GM18907 (cell line): ENCODE data around the gene PAIP2.
A peak's percentile ranks its signal among the peaks of the same experiment; 100 is the strongest.

Source experiments
- ATAC-seq: cut with Tn5 transposase; IDR thresholded peaks from one replicate; pipeline ENCODE4 v1.9.1; 2021; ENCODE audit warnings: mild to moderate bottlenecking, moderate library complexity; ENCODE audit not compliant: unreplicated experiment

Gene PAIP2

DNA sequence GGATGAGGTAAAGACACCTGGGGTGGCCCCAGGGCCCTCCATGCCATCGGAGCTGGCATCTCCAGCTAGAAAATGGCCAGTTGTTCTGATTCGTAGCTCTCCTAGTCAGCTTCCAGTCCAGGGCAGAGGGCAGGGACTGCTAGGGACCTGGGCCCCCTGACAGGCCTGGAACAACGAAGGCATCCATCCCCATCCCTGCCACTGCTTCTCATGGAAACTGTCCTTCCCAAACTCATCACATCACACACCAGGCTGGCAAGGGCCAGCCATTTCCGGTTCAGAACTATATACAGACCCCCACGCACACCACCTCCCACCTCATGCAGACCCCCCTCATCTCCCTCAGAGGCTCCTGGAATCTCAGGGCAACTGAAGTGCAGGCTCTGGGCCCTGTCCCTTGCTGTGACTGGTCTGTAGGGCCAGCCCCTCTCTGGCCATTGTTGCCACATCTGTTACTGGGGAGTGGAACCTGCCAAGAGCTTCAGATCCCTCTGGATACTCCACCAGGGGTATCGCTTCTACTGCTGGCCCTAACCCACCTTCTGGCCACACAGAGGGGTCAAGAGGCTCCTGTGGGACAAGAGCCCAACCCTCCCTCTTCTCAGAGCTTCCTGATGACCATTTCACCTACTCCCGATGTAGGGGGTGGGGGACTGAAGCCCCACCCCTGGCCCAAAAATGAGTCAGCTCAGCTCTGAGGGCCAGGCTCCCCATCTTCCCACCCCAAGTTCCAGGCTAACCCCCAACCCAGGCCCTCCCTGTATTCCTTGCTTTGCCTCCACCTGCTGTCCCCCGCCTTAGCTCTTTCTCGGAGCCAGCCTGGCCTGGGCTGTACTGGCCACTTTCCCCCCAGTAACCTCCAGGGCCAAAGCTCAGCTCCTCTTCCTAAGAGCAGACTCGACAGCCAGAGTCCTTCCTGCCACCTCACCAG is 49.2 kb downstream of the PAIP2 start:
- no peak for ATAC-seq

- no peak for ATAC-seq
Observed at GRCh38 chr5:139391570-139392323, 50.1 kb downstream of the PAIP2 start.

- ATAC-seq: no peak
Observed at GRCh38 chr5:139392324-139392677, 50.6 kb downstream of the PAIP2 start.

DNA sequence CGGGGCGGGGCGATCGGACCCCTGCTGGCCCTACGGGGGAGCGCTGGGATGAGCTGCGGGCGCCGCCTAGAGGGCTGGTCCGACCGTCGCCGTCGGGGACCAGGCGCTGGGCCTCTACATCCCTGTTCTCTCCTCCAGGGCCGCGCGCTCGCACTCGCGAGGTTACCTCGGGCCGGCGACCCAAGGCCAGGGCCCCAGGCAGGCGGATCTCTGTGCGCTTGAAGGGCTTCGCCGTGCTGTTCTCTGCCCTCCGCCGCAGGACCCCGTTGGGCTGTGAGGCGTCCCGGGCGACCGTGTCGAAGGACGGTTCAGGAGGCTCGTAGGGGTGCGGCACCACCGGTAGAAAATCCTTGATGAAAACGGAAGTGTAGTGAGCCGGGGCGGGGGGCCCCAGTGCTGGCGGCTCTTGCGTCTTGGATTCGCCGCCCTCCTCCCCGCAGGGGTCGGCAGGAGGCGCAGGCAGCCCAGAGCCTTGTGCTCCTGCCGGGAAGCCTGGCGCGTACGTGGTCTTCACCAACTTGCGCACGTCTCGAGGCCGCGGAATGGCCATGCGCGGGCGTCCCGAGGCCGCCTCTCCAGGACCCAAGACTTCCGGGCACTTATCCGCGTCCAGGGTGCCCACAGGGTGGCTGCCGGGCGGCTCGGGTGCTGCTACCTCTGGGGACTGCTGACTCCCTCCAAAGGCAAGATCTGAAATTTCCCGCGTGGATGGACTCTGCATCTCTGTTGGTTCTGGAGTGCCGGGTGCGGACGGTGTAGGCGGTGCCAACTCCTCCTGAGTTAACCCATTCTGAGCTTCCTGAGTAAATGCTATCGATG is 51.2 kb downstream of the PAIP2 start:
- ATAC-seq: peak; percentile 49

DNA sequence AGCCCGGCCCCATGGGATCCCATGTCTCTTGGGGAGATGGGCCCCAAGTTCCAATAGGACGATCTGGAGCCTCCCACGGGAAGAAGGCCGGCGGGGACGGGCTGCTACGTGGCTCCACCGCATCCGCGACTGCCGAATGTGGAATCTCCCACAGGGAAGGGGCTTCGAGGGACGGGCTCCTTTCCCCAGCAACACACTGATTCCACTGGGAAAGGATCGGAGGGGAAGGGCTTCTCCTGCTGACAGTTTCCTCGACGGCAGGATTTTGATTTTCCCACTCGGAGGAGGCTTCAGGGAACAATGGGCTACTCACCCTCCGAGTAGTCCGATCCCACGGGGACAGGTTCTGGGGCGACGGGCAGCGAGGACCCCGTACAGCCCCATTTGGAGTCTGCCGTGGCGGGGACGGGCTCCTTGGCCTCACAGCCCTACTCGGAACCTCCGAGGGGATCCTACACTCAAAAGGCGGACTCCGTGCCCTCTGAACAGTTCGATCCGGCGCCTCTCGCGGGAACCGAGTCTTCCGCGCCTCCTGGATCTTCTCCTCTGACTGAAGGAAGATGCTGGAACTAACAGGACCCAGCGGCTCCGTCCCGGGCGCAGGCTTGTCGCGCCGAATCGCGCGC is 52.0 kb downstream of the PAIP2 start:
- ATAC-seq: no peak

GRCh38 chr5:139394123-139394653 is 52.5 kb downstream of the PAIP2 start:
- no peak for ATAC-seq

GRCh38 chr5:139394654-139395566 is 53.3 kb downstream of the PAIP2 start, which contains the start of gene PROB1:
PROB1 (minus strand) TSS chr5:139395104; CDS start chr5:139395081, 23 bp downstream.
- no peak for ATAC-seq

GRCh38 chr5:139395844-139396640 is 54.4 kb downstream of the PAIP2 start:
- no peak for ATAC-seq

GRCh38 chr5:139396691-139397090 is 55.0 kb downstream of the PAIP2 start:
- ATAC-seq: no peak

DNA sequence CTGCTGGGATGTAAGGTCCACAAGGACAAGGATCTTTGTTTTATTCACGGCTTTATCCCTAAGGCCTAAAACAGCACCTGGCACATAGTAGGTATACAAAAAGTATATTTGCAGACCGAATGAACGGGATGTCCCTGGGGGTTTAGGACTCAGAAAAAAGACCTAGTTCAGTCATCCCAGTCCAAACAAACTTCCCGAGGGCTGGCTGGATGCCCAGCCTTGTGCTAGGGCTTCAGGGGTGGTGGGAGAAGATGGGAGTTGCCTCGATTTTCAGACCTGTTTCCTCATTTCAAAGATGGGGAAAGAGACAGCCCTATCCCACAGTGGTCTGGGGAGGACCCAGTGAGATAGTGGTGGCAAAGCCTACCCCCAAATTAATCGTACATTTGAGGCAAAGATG is 56.3 kb downstream of the PAIP2 start:
- no peak for ATAC-seq

GRCh38 chr5:139399501-139400121 is 58.0 kb downstream of the PAIP2 start:
- ATAC-seq: peak; percentile 31

- no peak for ATAC-seq
Observed at GRCh38 chr5:139401546-139401945, 59.9 kb downstream of the PAIP2 start.

GRCh38 chr5:139402561-139403158 is 61.0 kb downstream of the PAIP2 start:
- ATAC-seq: no peak

DNA sequence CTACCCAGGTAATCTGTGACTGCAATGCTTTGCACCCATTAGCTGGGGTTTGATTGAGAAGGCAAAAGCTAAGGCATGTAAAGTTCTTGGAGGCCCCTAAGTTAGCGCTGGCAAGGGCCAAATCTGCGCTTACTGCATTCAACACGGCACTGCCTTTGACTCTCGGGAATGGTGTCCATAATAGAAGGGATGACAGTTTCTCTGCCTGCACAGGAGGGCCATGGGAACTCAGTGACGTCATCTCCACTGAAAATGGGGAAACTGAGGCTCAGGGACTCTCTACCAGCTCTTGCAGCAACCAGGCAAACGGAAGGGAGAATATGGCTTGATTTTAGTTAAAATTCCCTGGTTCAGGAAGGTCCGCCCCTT is 61.7 kb downstream of the PAIP2 start:
- no peak for ATAC-seq

GRCh38 chr5:139403787-139404483 is 62.3 kb downstream of the PAIP2 start, which contains the start of gene SPATA24:
SPATA24 (minus strand) TSS chr5:139404089; CDS start chr5:139404060, 29 bp downstream.
- peak; percentile 87 for ATAC-seq

GRCh38 chr5:139404484-139404840 is 62.8 kb downstream of the PAIP2 start:
- ATAC-seq: no peak

DNA sequence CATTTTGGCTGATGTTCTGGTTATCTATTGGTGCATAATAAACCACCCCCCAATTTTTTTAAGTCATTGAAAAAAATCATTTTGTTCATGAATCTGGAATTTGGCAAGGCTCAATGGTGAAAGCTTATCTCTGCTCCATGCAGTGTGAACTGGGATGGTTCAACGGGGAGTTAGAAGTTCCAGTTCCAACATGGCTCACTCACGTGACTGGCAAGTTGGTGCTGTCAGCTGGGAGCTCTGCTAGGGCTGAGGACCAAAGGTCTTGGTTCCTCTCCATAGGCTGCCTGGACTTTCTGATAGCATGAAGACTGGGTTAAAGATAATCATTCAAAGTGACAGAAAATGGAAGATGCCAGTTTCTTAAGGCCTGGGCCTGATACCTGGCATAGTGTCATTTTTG is 65.3 kb downstream of the PAIP2 start:
- no peak for ATAC-seq
